ENCODE measurements around the gene INSYN2B. TPM values are rescaled to one million over a fixed set of nuclear protein-coding genes. Genes with fewer than 3 reads are reported as not detected.

Gene INSYN2B
- total RNA-seq, 3 donors from 2014 or later: 0.16 TPM; not detected in 2

DNA sequence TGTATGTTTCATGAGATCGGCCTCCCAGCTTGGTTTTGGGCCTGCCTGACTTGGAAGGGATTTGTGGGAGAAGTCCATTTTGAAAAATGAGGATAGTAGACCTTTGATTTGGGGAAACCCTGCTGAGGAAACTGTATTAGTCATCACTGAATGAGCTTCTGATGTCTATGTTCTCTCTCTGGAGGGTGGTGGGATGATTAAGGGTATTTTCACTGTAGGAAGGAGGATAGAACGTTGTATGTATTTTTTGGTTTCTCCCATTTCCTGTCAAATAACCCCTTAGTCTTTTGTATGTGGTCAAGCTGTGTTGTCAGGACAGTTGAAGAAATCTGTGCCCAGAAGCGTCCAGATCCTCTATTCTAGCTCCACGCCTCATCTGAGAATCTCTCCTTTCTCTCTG, 151.9 kb downstream of the INSYN2B start:
- intact Hi-C loops (cut with DNase I, micrococcal nuclease): no loop called here
- no peaks in the 10 kb centered on the region for H3K9me3 ChIP-seq
- H3K4me3 ChIP-seq: no peak overlapping the region
- H3K36me3 ChIP-seq (ENCODE audit: low read depth): no peaks in the 10 kb centered on the region
- DNase-seq: no peak
- TF ChIP-seq, protein P1, sequence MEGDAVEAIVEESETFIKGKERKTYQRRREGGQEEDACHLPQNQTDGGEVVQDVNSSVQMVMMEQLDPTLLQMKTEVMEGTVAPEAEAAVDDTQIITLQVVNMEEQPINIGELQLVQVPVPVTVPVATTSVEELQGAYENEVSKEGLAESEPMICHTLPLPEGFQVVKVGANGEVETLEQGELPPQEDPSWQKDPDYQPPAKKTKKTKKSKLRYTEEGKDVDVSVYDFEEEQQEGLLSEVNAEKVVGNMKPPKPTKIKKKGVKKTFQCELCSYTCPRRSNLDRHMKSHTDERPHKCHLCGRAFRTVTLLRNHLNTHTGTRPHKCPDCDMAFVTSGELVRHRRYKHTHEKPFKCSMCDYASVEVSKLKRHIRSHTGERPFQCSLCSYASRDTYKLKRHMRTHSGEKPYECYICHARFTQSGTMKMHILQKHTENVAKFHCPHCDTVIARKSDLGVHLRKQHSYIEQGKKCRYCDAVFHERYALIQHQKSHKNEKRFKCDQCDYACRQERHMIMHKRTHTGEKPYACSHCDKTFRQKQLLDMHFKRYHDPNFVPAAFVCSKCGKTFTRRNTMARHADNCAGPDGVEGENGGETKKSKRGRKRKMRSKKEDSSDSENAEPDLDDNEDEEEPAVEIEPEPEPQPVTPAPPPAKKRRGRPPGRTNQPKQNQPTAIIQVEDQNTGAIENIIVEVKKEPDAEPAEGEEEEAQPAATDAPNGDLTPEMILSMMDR (IDR thresholded peaks at IDR 0.05): no peak
- ATAC-seq: no peak
- H3K4me1 ChIP-seq (ENCODE audit: low read depth): no peaks in the 10 kb centered on the region

DNA sequence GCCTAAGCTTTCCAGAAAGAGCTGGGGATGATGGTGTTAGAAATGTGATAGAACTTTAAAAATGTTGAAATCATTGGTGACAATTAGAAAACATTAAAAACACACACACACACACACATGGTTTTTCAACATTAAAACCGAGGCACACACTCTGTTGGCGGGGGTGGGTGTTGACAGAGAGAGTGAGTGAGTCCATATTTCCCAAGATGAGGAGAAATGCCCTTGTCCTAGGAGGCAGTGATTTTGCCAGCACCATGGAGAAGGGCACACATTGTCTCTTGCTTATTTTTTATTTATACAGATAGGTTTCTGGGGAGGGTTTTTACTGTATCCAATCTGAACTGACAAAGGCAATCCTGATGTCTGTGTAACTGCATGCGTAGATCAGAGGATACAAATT, 152.5 kb downstream of the INSYN2B start:
- Histone ChIP-seq H3K4me3 (no peak overlapping the region), H3K4me1 (ENCODE audit: low read depth) (no peaks in the 10 kb centered on the region), H3K9me3 (no peaks in the 10 kb centered on the region), H3K36me3 (ENCODE audit: low read depth) (no peaks in the 10 kb centered on the region)
- DNase-seq (no peak), ATAC-seq (no peak)
- TF ChIP-seq, protein P1 (IDR thresholded peaks at IDR 0.05): no peak
- intact Hi-C loops (cut with DNase I, micrococcal nuclease): no loop called here

DNA sequence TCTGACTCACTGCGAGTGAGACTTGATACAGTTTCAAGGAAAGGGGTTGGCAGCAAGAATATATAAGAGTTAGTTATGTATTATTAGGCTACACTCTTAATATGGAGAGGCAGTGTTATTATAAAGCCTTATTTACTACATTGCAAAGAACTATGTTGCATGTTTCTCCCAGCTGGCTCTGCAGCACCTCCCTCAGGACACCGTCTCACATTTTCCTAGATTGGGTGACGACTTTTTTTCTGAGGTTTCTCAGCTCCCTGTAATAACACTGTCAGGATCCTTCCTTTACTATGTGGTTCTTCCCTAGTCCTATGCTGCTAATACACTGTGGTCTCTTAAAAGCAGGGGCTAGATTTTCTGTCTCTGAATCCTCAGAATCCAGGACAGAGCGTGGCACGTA, 153.7 kb downstream of the INSYN2B start:
- no peaks in the 10 kb centered on the region for H3K36me3 ChIP-seq (ENCODE audit: low read depth)
- no peak for ATAC-seq
- no peaks in the 10 kb centered on the region for H3K9me3 ChIP-seq
- no peak overlapping the region for H3K4me3 ChIP-seq
- DNase-seq: no peak
- no peaks in the 10 kb centered on the region for H3K4me1 ChIP-seq (ENCODE audit: low read depth)
- intact Hi-C loops (cut with DNase I, micrococcal nuclease): no loop called here
- TF ChIP-seq, protein P1 (IDR thresholded peaks at IDR 0.05): no peak

DNA sequence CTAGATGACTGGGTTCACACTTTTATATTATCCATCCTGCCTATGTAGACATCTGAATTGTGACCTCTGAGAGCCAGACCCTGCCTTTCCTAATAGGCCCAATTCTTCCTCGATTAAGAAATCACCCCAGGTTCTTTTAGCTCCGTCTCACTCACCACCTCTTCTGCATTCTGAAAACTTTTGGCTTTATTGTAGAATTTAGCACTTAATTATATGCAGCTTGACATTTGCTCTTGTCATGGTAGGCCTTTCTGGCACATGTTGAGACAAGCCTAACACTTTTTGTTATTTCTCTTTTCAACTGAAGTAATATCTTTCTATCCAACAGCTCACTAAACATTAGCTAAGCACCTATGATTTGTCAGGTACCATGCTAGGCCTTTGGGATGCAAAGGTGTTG, 163.3 kb downstream of the INSYN2B start:
- no peak for ATAC-seq
- no peaks in the 10 kb centered on the region for H3K9me3 ChIP-seq

DNA sequence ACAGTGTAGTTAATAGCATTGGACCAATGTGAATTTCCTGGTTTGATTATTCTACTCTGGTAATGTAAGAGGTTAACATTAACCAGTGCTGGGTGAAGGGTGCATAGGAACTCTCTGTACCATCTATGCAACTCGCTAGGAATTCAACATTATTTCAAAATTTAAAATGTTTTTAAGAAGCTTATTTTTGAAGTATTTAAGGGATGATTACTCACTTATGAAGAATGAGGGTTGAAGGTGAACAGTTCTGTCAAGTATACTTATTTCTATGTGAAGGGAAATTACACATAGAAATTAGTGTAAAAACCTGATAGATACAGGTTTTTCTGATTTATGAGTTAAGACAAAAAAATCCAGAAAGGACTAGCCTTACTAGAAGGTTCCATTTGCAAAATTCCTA, 165.8 kb downstream of the INSYN2B start:
- Histone ChIP-seq H3K4me1 (ENCODE audit: low read depth) (no peaks in the 10 kb centered on the region), H3K4me3 (no peak overlapping the region), H3K36me3 (ENCODE audit: low read depth) (no peaks in the 10 kb centered on the region), H3K9me3 (no peaks in the 10 kb centered on the region)
- no peak for ATAC-seq
- DNase-seq: no peak
- TF ChIP-seq, protein P1 (IDR thresholded peaks at IDR 0.05): no peak
- intact Hi-C loops (cut with DNase I, micrococcal nuclease): no loop called here

More for the DNA sequence above, 163.3 kb downstream of the INSYN2B start:
- TF ChIP-seq, protein P1 (IDR thresholded peaks at IDR 0.05): no peak
- Histone ChIP-seq H3K4me1 (ENCODE audit: low read depth) (no peaks in the 10 kb centered on the region), H3K4me3 (no peak overlapping the region), H3K36me3 (ENCODE audit: low read depth) (no peaks in the 10 kb centered on the region)
- intact Hi-C loops (cut with DNase I, micrococcal nuclease): no loop called here
- no peak for DNase-seq

Small RNAs within 50 kb of the gene (microRNA-seq; reads per million reads assigned to microRNA genes)
- not detected for gene MIR378E

Other genes with a start within 250 kb of the INSYN2B start
- under 1 TPM in 1 of 3 donors, not detected in 2; 0.80 TPM for gene FOXI1, start 125.4 kb upstream of the INSYN2B start, total RNA-seq

Data from mucosa of descending colon (tissue), 3 donors.